ENCODE data around the gene HAO1.

The HAO1 gene

GRCh38 chr20:7926323-7926722 is 13.9 kb downstream of the HAO1 start:
- DNase-seq: no peak

GRCh38 chr20:7924692-7925091 is 15.6 kb downstream of the HAO1 start:
- DNase-seq: no peak

GRCh38 chr20:7916648-7917047 is 23.6 kb downstream of the HAO1 start:
- no peak for DNase-seq

GRCh38 chr20:7912551-7912950 is 27.7 kb downstream of the HAO1 start:
- DNase-seq: no peak

- DNase-seq: no peak
These were observed 28.5 kb downstream of the HAO1 start for GRCh38 chr20:7911586-7912330.

GRCh38 chr20:7908905-7909304 is 31.4 kb downstream of the HAO1 start:
- no peak for DNase-seq

- no peak for DNase-seq
These were observed 36.8 kb downstream of the HAO1 start for GRCh38 chr20:7903429-7903828.

- DNase-seq: no peak
These were observed 37.4 kb downstream of the HAO1 start for GRCh38 chr20:7902879-7903278.

- no peak for DNase-seq
These were observed 42.4 kb downstream of the HAO1 start for GRCh38 chr20:7897781-7898364.

GRCh38 chr20:7893014-7893730 is 47.1 kb downstream of the HAO1 start:
- DNase-seq: no peak

GRCh38 chr20:7891705-7892104 is 48.6 kb downstream of the HAO1 start:
- no peak for DNase-seq

GRCh38 chr20:7889736-7890135 is 50.5 kb downstream of the HAO1 start:
- DNase-seq: no peak

GRCh38 chr20:7883741-7884140 is 56.5 kb downstream of the HAO1 start:
- DNase-seq: no peak

- DNase-seq: no peak
These were observed 56.9 kb downstream of the HAO1 start for GRCh38 chr20:7883309-7883708.

GRCh38 chr20:7882076-7882475 is 58.2 kb downstream of the HAO1 start:
- no peak for DNase-seq

- no peak for DNase-seq
These were observed 58.7 kb downstream of the HAO1 start for GRCh38 chr20:7881551-7881950.

GRCh38 chr20:7879883-7880282 is 60.4 kb downstream of the HAO1 start:
- DNase-seq: no peak

GRCh38 chr20:7868108-7868507 is 72.2 kb downstream of the HAO1 start:
- no peak for DNase-seq

GRCh38 chr20:7866285-7866684 is 74.0 kb downstream of the HAO1 start:
- no peak for DNase-seq

- peak; percentile 44 for DNase-seq
These were observed 80.9 kb downstream of the HAO1 start for GRCh38 chr20:7859356-7859802.

- no peak for DNase-seq
These were observed 81.5 kb downstream of the HAO1 start for GRCh38 chr20:7858734-7859250.

- no peak for DNase-seq
These were observed 83.5 kb downstream of the HAO1 start for GRCh38 chr20:7856756-7857155.

- no peak for DNase-seq
These were observed 84.7 kb downstream of the HAO1 start for GRCh38 chr20:7855545-7855944.

- no peak for DNase-seq
These were observed 86.8 kb downstream of the HAO1 start for GRCh38 chr20:7853493-7853892.

Measured in NCI-H2081 treated with DMSO at 0.1 percent for 48 hours (cell line).